ENCODE data around the gene TMSB15A. TPM values are rescaled to one million over a fixed set of nuclear protein-coding genes. Genes with fewer than 3 reads are reported as not detected.
A peak's percentile ranks its signal among the peaks of the same experiment; 100 is the strongest.
"Not testable (repeated sequence)": the region's sequence is repeated elsewhere in the genome, so short reads cannot be mapped to it uniquely, and the experiment has no call there.

The TMSB15A gene
- total RNA-seq, 6 donors from 2014 or later = 0.66 to 5.6 (median 3.0) TPM; not detected in 3

- 0 to 48% methylated on average over 4 to 35 of the region's 35 CpGs for WGBS, 2 donors
- peak in 1 of 2 donors; percentile 12 for DNase-seq
These were observed 30.4 kb upstream of the TMSB15A start for GRCh38 chrX:102546828-102547493.

GRCh38 chrX:102546175-102546574, 29.6 kb upstream of the TMSB15A start:
- H3K4me1 ChIP-seq = not testable (repeated sequence)
- 66 to 78% methylated on average over 5 of the region's 5 CpGs for WGBS, 2 donors

More at GRCh38 chrX:102546828-102547493, 30.4 kb upstream of the TMSB15A start:
- Histone ChIP-seq H3K9me3 (no peaks in the 10 kb centered on the region), H3K4me1 (no peaks in the 10 kb centered on the region), H3K36me3 (no peaks in the 10 kb centered on the region), H3K27me3 (no peaks in the 10 kb centered on the region), H3K4me3 (peak overlapping the region in 2 of 4 donors; percentile 6 to 25), H3K27ac (no peak overlapping the region)
- ATAC-seq (ENCODE audit: low FRiP score in 2 of 2) = no peak
- TF ChIP-seq EP300 (IDR thresholded peaks at IDR 0.05) = no peak
- no peak for TF ChIP-seq POLR2AphosphoS5 (IDR thresholded peaks at IDR 0.05)
- no peak for TF ChIP-seq CTCF (IDR thresholded peaks at IDR 0.05)
- no peak for TF ChIP-seq POLR2A (IDR thresholded peaks at IDR 0.05)

GRCh38 chrX:102535958-102536357, 19.4 kb upstream of the TMSB15A start:
- TF ChIP-seq POLR2A (IDR thresholded peaks at IDR 0.05) (no peak), EP300 (IDR thresholded peaks at IDR 0.05) (no peak), CTCF (IDR thresholded peaks at IDR 0.05) (no peak), POLR2AphosphoS5 (IDR thresholded peaks at IDR 0.05) (no peak)
- Histone ChIP-seq H3K9me3 (peaks cover 0 to 3% (median 0%) of the 10 kb centered on the region in 4 donors), H3K36me3 (no peaks in the 10 kb centered on the region), H3K27ac (no peak overlapping the region), H3K4me3 (no peak overlapping the region), H3K27me3 (no peaks in the 10 kb centered on the region), H3K4me1 (no peaks in the 10 kb centered on the region)
- WGBS, 2 donors = 77 to 83% methylated on average over 2 of the region's 2 CpGs
- ATAC-seq (ENCODE audit: low FRiP score in 2 of 2) (no peak), DNase-seq (no peak)

More at GRCh38 chrX:102546175-102546574, 29.6 kb upstream of the TMSB15A start:
- not testable (repeated sequence) for ATAC-seq (ENCODE audit: low FRiP score in 2 of 2); H3K27ac ChIP-seq; DNase-seq; H3K27me3 ChIP-seq; H3K36me3 ChIP-seq; H3K4me3 ChIP-seq; H3K9me3 ChIP-seq

GRCh38 chrX:102517326-102517725, 787 bp upstream of the TMSB15A start:
- Histone ChIP-seq H3K4me1 (peaks cover 0 to 6% (median 0%) of the 10 kb centered on the region in 4 donors), H3K27me3 (no peaks in the 10 kb centered on the region)

GRCh38 chrX:102514536-102514935, 2.0 kb downstream of the TMSB15A start:
- DNase-seq = no peak
- no peak for ATAC-seq (ENCODE audit: low FRiP score in 2 of 2)
- Histone ChIP-seq H3K36me3 (no peaks in the 10 kb centered on the region), H3K4me1 (peaks cover 0 to 6% (median 0%) of the 10 kb centered on the region in 4 donors), H3K27ac (no peak overlapping the region), H3K4me3 (no peak overlapping the region), H3K9me3 (no peaks in the 10 kb centered on the region), H3K27me3 (no peaks in the 10 kb centered on the region)
- TF ChIP-seq POLR2AphosphoS5 (IDR thresholded peaks at IDR 0.05) (no peak), EP300 (IDR thresholded peaks at IDR 0.05) (no peak), POLR2A (IDR thresholded peaks at IDR 0.05) (no peak), CTCF (IDR thresholded peaks at IDR 0.05) (no peak)
- 87 to 100% methylated on average over 1 of the region's 1 CpG for WGBS, 2 donors

More at GRCh38 chrX:102517326-102517725, 787 bp upstream of the TMSB15A start:
- Histone ChIP-seq H3K36me3 (no peaks in the 10 kb centered on the region), H3K9me3 (no peaks in the 10 kb centered on the region), H3K4me3 (no peak overlapping the region), H3K27ac (no peak overlapping the region)
- DNase-seq = no peak
- ATAC-seq (ENCODE audit: low FRiP score in 2 of 2) = no peak
- TF ChIP-seq POLR2AphosphoS5 (IDR thresholded peaks at IDR 0.05) (no peak), CTCF (IDR thresholded peaks at IDR 0.05) (no peak), POLR2A (IDR thresholded peaks at IDR 0.05) (no peak), EP300 (IDR thresholded peaks at IDR 0.05) (no peak)
- WGBS, 2 donors = 43 to 55% methylated on average over 7 of the region's 7 CpGs
